HL-60 (cell line): ENCODE measurements around the gene OR1J2.

Experiments used
- DNase-seq, 2 experiments: peaks; one replicate each; pipeline ENCODE4 v3.0.0-alpha.2; 2010 to 2020; ENCODE audit warnings: low read depth in 1 of 2, low spot score in 1 of 2
- H3K27ac ChIP-seq: fragments of 250-450 bp; sonication (Bioruptor Pico); replicated peaks from 2 replicates; pipeline ENCODE4 v1.5.1; 2020; ENCODE audit warnings: mild to moderate bottlenecking, moderate library complexity
- H3K27me3 ChIP-seq: fragments of 250-450 bp; sonication (Bioruptor Pico); 2 replicates; pipeline ENCODE4 v1.5.1; 2021; ENCODE audit warnings: mild to moderate bottlenecking, moderate library complexity; ENCODE audit not compliant: insufficient read depth, poor library complexity, severe bottlenecking
- H3K4me3 ChIP-seq: replicated peaks from 2 replicates; pipeline ENCODE4 v1.5.1; 2011; ENCODE audit warnings: mild to moderate bottlenecking, control low read depth, low read length; ENCODE audit not compliant: insufficient read depth
- GABPA ChIP-seq: IDR thresholded peaks from 2 replicates; pipeline ENCODE4 v1.6.1; 2012; ENCODE audit warnings: low read depth
- POLR2AphosphoS5 ChIP-seq: IDR thresholded peaks from 2 replicates; pipeline ENCODE4 v1.6.1; 2012; ENCODE audit warnings: low read depth
- SPI1 ChIP-seq: IDR thresholded peaks from 2 replicates; pipeline ENCODE4 v1.6.1; 2012; ENCODE audit warnings: low read depth, mild to moderate bottlenecking, borderline replicate concordance
- TF ChIP-seq, protein P1 (sequence below): IDR thresholded peaks from 2 replicates; pipeline ENCODE4 v1.6.1; 2012; ENCODE audit warnings: low read depth; ENCODE audit not compliant: insufficient replicate concordance
- TF ChIP-seq, protein P2 (sequence below): IDR thresholded peaks from one replicate; pipeline ENCODE4 v1.5.1; 2011; ENCODE audit warnings: low read length, control low read depth, inconsistent platforms; ENCODE audit not compliant: insufficient read depth

The OR1J2 gene

DNA sequence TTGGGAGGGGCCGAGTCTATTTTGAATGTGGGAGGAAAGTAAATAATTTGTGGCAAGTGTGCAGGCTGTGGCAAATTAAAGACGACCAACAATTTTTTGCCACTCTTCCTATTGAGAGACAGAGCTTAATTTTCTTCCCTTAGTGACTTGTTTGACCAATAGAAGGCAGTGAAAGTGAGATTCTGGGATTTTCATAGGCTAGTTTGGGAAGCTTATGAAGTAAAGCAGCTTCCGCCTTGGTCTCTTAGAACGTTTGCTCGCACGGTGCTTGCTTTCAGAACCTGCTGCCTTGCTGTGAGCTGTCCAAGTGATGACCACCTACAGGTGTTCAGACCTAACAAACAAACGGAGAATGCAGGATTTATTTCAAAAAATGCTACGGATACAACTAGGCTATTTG, 35.6 kb downstream of the OR1J2 start:
- H3K27me3 ChIP-seq = peaks cover 2% of the 10 kb centered on the region
- no peak for DNase-seq
- H3K4me3 ChIP-seq = no peak overlapping the region
- H3K27ac ChIP-seq = no peak overlapping the region
- TF ChIP-seq POLR2AphosphoS5 (no peak), SPI1 (no peak)
- TF ChIP-seq, protein P1, sequence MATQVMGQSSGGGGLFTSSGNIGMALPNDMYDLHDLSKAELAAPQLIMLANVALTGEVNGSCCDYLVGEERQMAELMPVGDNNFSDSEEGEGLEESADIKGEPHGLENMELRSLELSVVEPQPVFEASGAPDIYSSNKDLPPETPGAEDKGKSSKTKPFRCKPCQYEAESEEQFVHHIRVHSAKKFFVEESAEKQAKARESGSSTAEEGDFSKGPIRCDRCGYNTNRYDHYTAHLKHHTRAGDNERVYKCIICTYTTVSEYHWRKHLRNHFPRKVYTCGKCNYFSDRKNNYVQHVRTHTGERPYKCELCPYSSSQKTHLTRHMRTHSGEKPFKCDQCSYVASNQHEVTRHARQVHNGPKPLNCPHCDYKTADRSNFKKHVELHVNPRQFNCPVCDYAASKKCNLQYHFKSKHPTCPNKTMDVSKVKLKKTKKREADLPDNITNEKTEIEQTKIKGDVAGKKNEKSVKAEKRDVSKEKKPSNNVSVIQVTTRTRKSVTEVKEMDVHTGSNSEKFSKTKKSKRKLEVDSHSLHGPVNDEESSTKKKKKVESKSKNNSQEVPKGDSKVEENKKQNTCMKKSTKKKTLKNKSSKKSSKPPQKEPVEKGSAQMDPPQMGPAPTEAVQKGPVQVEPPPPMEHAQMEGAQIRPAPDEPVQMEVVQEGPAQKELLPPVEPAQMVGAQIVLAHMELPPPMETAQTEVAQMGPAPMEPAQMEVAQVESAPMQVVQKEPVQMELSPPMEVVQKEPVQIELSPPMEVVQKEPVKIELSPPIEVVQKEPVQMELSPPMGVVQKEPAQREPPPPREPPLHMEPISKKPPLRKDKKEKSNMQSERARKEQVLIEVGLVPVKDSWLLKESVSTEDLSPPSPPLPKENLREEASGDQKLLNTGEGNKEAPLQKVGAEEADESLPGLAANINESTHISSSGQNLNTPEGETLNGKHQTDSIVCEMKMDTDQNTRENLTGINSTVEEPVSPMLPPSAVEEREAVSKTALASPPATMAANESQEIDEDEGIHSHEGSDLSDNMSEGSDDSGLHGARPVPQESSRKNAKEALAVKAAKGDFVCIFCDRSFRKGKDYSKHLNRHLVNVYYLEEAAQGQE = no peak

DNA sequence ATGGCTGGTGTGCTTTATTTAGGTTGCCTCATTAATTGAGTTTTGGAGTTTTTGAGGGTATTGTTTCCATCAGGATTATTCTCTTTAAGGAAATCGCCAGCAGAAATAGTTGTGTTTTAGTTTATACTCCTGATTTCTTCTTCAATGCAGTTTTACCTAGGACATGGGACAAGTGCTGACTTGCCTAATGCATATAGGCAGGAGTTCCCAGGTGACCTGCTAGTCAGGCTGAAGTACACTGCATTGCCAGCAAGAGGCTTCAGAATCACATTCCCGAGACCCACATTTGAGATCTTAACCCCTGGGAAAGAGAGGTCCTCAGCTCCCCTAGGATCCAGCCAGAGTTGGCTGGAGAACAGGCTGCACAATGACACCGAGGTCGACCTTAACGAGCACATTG, 40.8 kb downstream of the OR1J2 start:
- DNase-seq = no peak
- TF ChIP-seq SPI1 (no peak), GABPA (no peak), POLR2AphosphoS5 (no peak)
- TF ChIP-seq, protein P2, sequence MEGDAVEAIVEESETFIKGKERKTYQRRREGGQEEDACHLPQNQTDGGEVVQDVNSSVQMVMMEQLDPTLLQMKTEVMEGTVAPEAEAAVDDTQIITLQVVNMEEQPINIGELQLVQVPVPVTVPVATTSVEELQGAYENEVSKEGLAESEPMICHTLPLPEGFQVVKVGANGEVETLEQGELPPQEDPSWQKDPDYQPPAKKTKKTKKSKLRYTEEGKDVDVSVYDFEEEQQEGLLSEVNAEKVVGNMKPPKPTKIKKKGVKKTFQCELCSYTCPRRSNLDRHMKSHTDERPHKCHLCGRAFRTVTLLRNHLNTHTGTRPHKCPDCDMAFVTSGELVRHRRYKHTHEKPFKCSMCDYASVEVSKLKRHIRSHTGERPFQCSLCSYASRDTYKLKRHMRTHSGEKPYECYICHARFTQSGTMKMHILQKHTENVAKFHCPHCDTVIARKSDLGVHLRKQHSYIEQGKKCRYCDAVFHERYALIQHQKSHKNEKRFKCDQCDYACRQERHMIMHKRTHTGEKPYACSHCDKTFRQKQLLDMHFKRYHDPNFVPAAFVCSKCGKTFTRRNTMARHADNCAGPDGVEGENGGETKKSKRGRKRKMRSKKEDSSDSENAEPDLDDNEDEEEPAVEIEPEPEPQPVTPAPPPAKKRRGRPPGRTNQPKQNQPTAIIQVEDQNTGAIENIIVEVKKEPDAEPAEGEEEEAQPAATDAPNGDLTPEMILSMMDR = no peak
- TF ChIP-seq, protein P1 = no peak
- no peak overlapping the region for H3K27ac ChIP-seq
- H3K27me3 ChIP-seq = no peaks in the 10 kb centered on the region
- no peak overlapping the region for H3K4me3 ChIP-seq

DNA sequence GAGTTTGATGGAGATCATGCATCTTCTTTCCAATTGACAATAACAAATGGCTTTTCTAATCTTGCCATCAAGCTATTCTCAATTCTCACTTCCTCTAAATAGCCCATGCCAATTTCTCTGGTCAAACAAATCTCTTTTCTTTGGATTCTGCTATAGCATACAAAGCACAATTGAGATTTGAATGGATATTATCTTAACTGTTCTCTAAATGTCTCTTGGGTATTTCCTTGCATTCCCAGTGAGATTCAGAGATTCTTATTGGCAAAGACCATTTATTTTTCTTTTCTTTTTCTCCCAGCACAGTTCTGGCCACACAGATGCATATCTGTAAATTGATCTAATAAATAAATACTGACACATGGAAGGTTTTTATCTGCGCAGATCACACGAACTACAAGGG, 42.2 kb downstream of the OR1J2 start, which contains the start of gene OR1N2:
OR1N2 (plus strand) TSS at position 301 of the 400 bp plus-strand sequence. CDS start 100 bp downstream, outside the sequence.
- H3K27me3 ChIP-seq = no peaks in the 10 kb centered on the region
- TF ChIP-seq POLR2AphosphoS5 = no peak
- no peak for TF ChIP-seq GABPA
- TF ChIP-seq, protein P2 = no peak
- TF ChIP-seq, protein P1 = no peak
- TF ChIP-seq SPI1 = no peak
- no peak for DNase-seq
- H3K27ac ChIP-seq = no peak within 1 kb of the TSS
- H3K4me3 ChIP-seq = no peak within 1 kb of the TSS
